ENCODE data around the gene CA9. TPM values are rescaled to one million over a fixed set of nuclear protein-coding genes. Genes with fewer than 3 reads are reported as not detected.
"Not testable (repeated sequence)": the region's sequence is repeated elsewhere in the genome, so short reads cannot be mapped to it uniquely, and the experiment has no call there.

Gene CA9
- total RNA-seq, 1 donor from 2014 or later, result 0.04 TPM

DNA sequence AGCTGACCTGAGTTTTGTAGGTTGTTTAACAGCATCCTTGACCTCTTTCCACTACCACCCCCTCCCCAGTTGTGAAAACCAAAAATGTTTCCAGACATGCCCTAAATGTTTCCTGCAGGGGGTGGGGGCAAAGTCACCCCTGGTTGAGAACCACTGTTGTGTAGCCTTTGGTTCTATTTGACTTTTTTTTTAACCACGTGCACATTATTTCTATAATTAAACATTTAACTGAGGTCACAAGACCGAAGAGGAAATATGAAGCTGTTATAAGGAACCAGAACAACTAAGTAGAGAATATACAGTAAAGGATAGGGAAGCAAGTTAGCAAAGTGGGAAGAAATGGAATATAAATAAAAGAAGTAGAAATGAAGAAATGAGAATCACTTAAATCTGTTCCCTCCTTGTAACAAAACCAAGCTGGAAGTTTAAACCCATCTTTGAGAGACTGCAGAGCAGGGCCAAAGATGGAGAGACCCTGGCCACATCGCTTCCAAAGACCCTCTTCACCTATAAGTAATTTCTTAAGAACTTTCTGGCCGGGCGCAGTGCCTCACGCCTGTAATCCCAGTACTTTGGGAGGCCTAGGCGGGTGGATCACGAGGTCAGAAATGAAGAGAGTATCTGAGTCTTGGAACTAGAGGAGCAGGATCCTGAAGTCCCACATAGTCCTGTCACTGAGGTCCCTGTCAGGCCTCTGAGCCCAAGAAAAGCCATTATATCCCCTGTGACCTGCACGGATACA lies 37.4 kb upstream of the CA9 start:
- no peak for DNase-seq (ENCODE audit: low read depth)
- Histone ChIP-seq H3K27me3 (ENCODE audit: control insufficient read depth, insufficient read depth, low read length) (no peaks in the 10 kb centered on the region), H3K36me3 (ENCODE audit: control insufficient read depth, insufficient read depth, low read length) (no peaks in the 10 kb centered on the region), H3K4me3 (ENCODE audit: low read depth, low read length) (no peak overlapping the region)
- no peak for TF ChIP-seq CTCF (IDR thresholded peaks at IDR 0.05; ENCODE audit: insufficient read depth, low read length, poor library complexity, severe bottlenecking)

DNA sequence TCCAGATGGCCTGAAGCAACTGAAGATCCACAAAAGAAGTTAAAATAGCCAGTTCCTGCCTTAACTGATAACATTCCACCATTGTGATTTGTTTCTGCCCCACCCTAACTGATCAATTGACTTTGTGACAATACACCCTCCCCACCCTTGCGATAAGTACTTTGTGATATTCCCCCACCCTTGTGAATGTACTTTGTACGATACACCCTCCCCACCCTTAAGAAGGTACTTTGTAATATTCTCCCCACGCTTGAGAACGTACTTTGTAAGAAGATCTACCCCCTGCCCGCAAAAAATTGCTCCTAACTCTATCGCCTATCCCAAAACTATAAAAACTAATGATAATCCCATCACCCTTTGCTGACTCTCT lies 36.9 kb upstream of the CA9 start:
- DNase-seq (ENCODE audit: low read depth); H3K4me3 ChIP-seq (ENCODE audit: low read depth, low read length); H3K36me3 ChIP-seq (ENCODE audit: control insufficient read depth, insufficient read depth, low read length); H3K27me3 ChIP-seq (ENCODE audit: control insufficient read depth, insufficient read depth, low read length): not testable (repeated sequence)

DNA sequence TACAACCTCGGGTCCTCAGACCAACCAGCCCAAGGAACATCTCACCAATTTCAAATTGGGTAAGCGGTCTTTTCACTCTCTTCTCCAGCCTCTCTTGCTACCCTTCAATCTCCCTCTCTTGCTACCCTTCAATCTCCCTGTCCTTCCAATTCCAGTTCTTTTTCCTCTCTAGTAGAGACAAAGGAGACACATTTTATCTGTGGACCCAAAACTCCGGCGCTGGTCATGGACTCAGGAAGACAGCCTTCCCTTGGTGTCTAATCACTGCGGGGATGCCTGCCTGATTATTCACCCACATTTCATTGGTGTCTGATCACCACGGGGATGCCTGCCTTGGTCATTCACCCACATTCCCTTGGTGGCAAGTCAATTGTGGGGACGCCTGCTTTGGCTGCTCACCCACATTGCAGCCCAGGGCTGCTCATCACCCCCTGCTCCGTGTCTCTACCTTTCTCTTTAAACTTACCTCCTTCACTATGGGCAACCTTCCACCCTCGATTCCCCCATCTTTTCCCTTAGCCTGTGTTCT lies 36.2 kb upstream of the CA9 start:
- not testable (repeated sequence) for H3K27me3 ChIP-seq (ENCODE audit: control insufficient read depth, insufficient read depth, low read length); H3K4me3 ChIP-seq (ENCODE audit: low read depth, low read length); DNase-seq (ENCODE audit: low read depth); H3K36me3 ChIP-seq (ENCODE audit: control insufficient read depth, insufficient read depth, low read length)

DNA sequence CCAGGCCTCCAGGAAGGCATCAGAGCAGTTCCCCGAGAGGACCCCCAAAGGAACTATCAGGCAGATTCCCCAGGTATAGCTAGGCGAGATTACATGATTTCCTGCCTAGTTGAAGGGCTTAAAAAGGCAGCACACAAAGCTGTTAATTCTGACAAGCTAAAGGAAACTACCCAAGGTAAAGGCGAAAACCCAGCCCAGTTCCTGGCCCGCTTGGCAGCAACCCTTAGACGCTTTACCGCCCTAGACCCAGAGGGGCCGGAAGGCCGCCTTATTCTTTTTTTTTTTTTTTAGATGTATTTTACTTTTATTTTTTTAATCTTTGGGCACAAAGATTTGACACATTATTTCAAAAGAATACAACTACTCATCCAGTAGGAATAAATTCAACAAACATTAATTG lies 35.0 kb upstream of the CA9 start:
- not testable (repeated sequence) for H3K36me3 ChIP-seq (ENCODE audit: control insufficient read depth, insufficient read depth, low read length); H3K4me3 ChIP-seq (ENCODE audit: low read depth, low read length); DNase-seq (ENCODE audit: low read depth); H3K27me3 ChIP-seq (ENCODE audit: control insufficient read depth, insufficient read depth, low read length)

- H3K27me3 ChIP-seq (ENCODE audit: control insufficient read depth, insufficient read depth, low read length); H3K36me3 ChIP-seq (ENCODE audit: control insufficient read depth, insufficient read depth, low read length): not testable (repeated sequence)
Measured at GRCh38 chr9:35639225-35639624, 34.5 kb upstream of the CA9 start.

GRCh38 chr9:35639631-35640030 lies 34.1 kb upstream of the CA9 start:
- TF ChIP-seq CTCF (IDR thresholded peaks at IDR 0.05; ENCODE audit: insufficient read depth, low read length, poor library complexity, severe bottlenecking), result no peak
- Histone ChIP-seq H3K36me3 (ENCODE audit: control insufficient read depth, insufficient read depth, low read length) (no peaks in the 10 kb centered on the region), H3K4me3 (ENCODE audit: low read depth, low read length) (no peak overlapping the region), H3K27me3 (ENCODE audit: control insufficient read depth, insufficient read depth, low read length) (no peaks in the 10 kb centered on the region)
- DNase-seq (ENCODE audit: low read depth), result no peak

More at GRCh38 chr9:35639225-35639624, 34.5 kb upstream of the CA9 start:
- H3K4me3 ChIP-seq (ENCODE audit: low read depth, low read length); DNase-seq (ENCODE audit: low read depth): not testable (repeated sequence)

DNA sequence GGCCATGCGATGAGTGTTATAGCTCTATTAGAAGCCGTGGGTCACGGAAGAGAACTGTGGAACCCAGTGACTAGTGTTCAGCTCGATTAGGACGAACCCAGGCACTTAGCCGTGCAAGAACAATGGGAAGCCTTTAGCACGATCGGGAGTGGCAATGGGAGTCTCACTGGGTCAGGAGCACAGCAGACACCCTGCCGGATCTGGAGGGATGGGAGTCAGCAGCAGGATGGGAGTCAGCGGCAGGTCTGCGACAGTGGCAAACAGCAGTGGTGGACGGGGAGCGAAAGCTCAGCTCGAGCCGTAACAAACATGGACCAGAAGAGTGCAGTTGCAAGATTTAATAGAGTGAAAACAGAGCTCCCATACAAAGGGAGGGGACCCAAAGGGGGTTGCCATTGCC lies 33.3 kb upstream of the CA9 start:
- not testable (repeated sequence) for DNase-seq (ENCODE audit: low read depth); H3K36me3 ChIP-seq (ENCODE audit: control insufficient read depth, insufficient read depth, low read length); H3K27me3 ChIP-seq (ENCODE audit: control insufficient read depth, insufficient read depth, low read length); H3K4me3 ChIP-seq (ENCODE audit: low read depth, low read length)

- H3K4me3 ChIP-seq (ENCODE audit: low read depth, low read length); H3K36me3 ChIP-seq (ENCODE audit: control insufficient read depth, insufficient read depth, low read length); DNase-seq (ENCODE audit: low read depth); H3K27me3 ChIP-seq (ENCODE audit: control insufficient read depth, insufficient read depth, low read length): not testable (repeated sequence)
Measured at GRCh38 chr9:35641478-35641877, 32.2 kb upstream of the CA9 start.

GRCh38 chr9:35643046-35643445 lies 30.7 kb upstream of the CA9 start:
- TF ChIP-seq CTCF (IDR thresholded peaks at IDR 0.05; ENCODE audit: insufficient read depth, low read length, poor library complexity, severe bottlenecking), result no peak
- H3K27me3 ChIP-seq (ENCODE audit: control insufficient read depth, insufficient read depth, low read length), result no peaks in the 10 kb centered on the region
- no peaks in the 10 kb centered on the region for H3K36me3 ChIP-seq (ENCODE audit: control insufficient read depth, insufficient read depth, low read length)
- no peak overlapping the region for H3K4me3 ChIP-seq (ENCODE audit: low read depth, low read length)
- DNase-seq (ENCODE audit: low read depth), result no peak

GRCh38 chr9:35645736-35646135 lies 28.0 kb upstream of the CA9 start:
- not testable (repeated sequence) for H3K27me3 ChIP-seq (ENCODE audit: control insufficient read depth, insufficient read depth, low read length); DNase-seq (ENCODE audit: low read depth); H3K36me3 ChIP-seq (ENCODE audit: control insufficient read depth, insufficient read depth, low read length)
- H3K4me3 ChIP-seq (ENCODE audit: low read depth, low read length), result peak overlapping the region; percentile 60

Measured in kidney epithelial cell (primary cell).